Osteoblast (primary cell): ENCODE data around the gene OLA1. TPM values are rescaled to one million over a fixed set of nuclear protein-coding genes. Genes with fewer than 3 reads are reported as not detected.

ENCODE experiments used
- DNase-seq: peaks from one replicate; pipeline ENCODE4 v3.0.0; 2011; ENCODE audit warnings: low spot score, mixed read lengths; ENCODE audit not compliant: insufficient read length; ENCODE audit errors: missing footprints
- H2AFZ ChIP-seq: 2 replicates; pipeline ENCODE4 v1.6.0; 2011; ENCODE audit warnings: mild to moderate bottlenecking, low read length
- H3K27ac ChIP-seq: 2 replicates; pipeline ENCODE4 v1.5.1; 2011; ENCODE audit warnings: mild to moderate bottlenecking, low read depth, low read length, moderate library complexity
- H3K27me3 ChIP-seq: 2 replicates; pipeline ENCODE4 v1.6.0; 2012; ENCODE audit warnings: mild to moderate bottlenecking, control low read depth, inconsistent platforms, low read length, moderate library complexity; ENCODE audit not compliant: insufficient read depth
- H3K36me3 ChIP-seq: 2 replicates; pipeline ENCODE4 v1.5.1; 2011; ENCODE audit warnings: mild to moderate bottlenecking, low read length, control low read depth, moderate library complexity; ENCODE audit not compliant: insufficient read depth
- H3K4me1 ChIP-seq: 2 replicates; pipeline ENCODE4 v1.5.1; 2011; ENCODE audit warnings: mild to moderate bottlenecking, low read length, control low read depth, moderate library complexity; ENCODE audit not compliant: insufficient read depth
- H3K4me2 ChIP-seq: 2 replicates; pipeline ENCODE4 v1.6.0; 2011; ENCODE audit warnings: mild to moderate bottlenecking, low read length; ENCODE audit not compliant: insufficient read depth
- H3K4me3 ChIP-seq: fragments of 200-600 bp; sonication (generic); 3 replicates; pipeline ENCODE4 v1.5.1; 2012; ENCODE audit warnings: mild to moderate bottlenecking, low read length, inconsistent platforms; ENCODE audit not compliant: insufficient read depth
- H3K79me2 ChIP-seq: 2 replicates; pipeline ENCODE4 v1.6.0; 2012; ENCODE audit warnings: mild to moderate bottlenecking, low read length, control low read depth, inconsistent platforms; ENCODE audit not compliant: insufficient read depth
- H3K9me3 ChIP-seq: 2 replicates; pipeline ENCODE4 v1.5.1; 2011; ENCODE audit warnings: low read depth, low read length, control low read depth
- H4K20me1 ChIP-seq: 2 replicates; pipeline ENCODE4 v1.6.0; 2012; ENCODE audit warnings: mild to moderate bottlenecking, low read length, control low read depth; ENCODE audit not compliant: insufficient read depth
- CTCF ChIP-seq: IDR thresholded peaks from 2 replicates; pipeline ENCODE4 v1.5.1; 2011; ENCODE audit warnings: mild to moderate bottlenecking, low read depth, low read length, moderate library complexity; ENCODE audit errors: extremely low read depth
- total RNA-seq: library from RNA; depleted of rRNA; stranded (reverse); fragments of >200 nt; gene quantifications from 2 replicates; pipeline ENCODE4 v1.2.3, GENCODE V29; 2012

OLA1 gene
- total RNA-seq, 1 donor = 79.3 TPM

- H3K4me1 ChIP-seq = no peaks in the 10 kb centered on the region
- H3K4me3 ChIP-seq = no peak overlapping the region
- no peak overlapping the region for H3K27ac ChIP-seq
- H3K27me3 ChIP-seq = no peaks in the 10 kb centered on the region
- H3K4me2 ChIP-seq = no peak overlapping the region
- H3K9me3 ChIP-seq = no peaks in the 10 kb centered on the region
- DNase-seq = no peak
- TF ChIP-seq CTCF = no peak
- H4K20me1 ChIP-seq = no peaks in the 10 kb centered on the region
- H3K36me3 ChIP-seq = peaks cover 14% of the 10 kb centered on the region
- H2AFZ ChIP-seq = no peak overlapping the region
- peaks cover 41% of the 10 kb centered on the region for H3K79me2 ChIP-seq
Observed at GRCh38 chr2:174223388-174223787, 24.9 kb downstream of the OLA1 start.

GRCh38 chr2:174222154-174222553 is 26.2 kb downstream of the OLA1 start:
- DNase-seq = no peak
- no peak for TF ChIP-seq CTCF
- no peaks in the 10 kb centered on the region for H3K27me3 ChIP-seq
- H3K79me2 ChIP-seq = peaks cover 48% of the 10 kb centered on the region
- H3K27ac ChIP-seq = no peak overlapping the region
- H3K4me2 ChIP-seq = no peak overlapping the region
- H3K9me3 ChIP-seq = no peaks in the 10 kb centered on the region
- H3K36me3 ChIP-seq = peaks cover 14% of the 10 kb centered on the region
- H3K4me3 ChIP-seq = no peak overlapping the region
- H4K20me1 ChIP-seq = no peaks in the 10 kb centered on the region
- H2AFZ ChIP-seq = no peak overlapping the region
- H3K4me1 ChIP-seq = no peaks in the 10 kb centered on the region

- DNase-seq = no peak
- H3K27me3 ChIP-seq = no peaks in the 10 kb centered on the region
- H3K4me3 ChIP-seq = no peak overlapping the region
- no peaks in the 10 kb centered on the region for H4K20me1 ChIP-seq
- H3K9me3 ChIP-seq = no peaks in the 10 kb centered on the region
- H3K79me2 ChIP-seq = peaks cover 51% of the 10 kb centered on the region
- H3K27ac ChIP-seq = no peak overlapping the region
- H3K4me2 ChIP-seq = no peak overlapping the region
- H3K36me3 ChIP-seq = peaks cover 8% of the 10 kb centered on the region
- H3K4me1 ChIP-seq = no peaks in the 10 kb centered on the region
- no peak for TF ChIP-seq CTCF
- H2AFZ ChIP-seq = no peak overlapping the region
Observed at GRCh38 chr2:174219321-174219720, 29.0 kb downstream of the OLA1 start.

GRCh38 chr2:174218773-174219172 is 29.6 kb downstream of the OLA1 start:
- H3K4me3 ChIP-seq = no peak overlapping the region
- no peaks in the 10 kb centered on the region for H3K9me3 ChIP-seq
- H3K27ac ChIP-seq = no peak overlapping the region
- H2AFZ ChIP-seq = no peak overlapping the region
- DNase-seq = no peak
- H3K27me3 ChIP-seq = no peaks in the 10 kb centered on the region
- peaks cover 4% of the 10 kb centered on the region for H3K36me3 ChIP-seq
- H3K4me2 ChIP-seq = no peak overlapping the region
- peaks cover 47% of the 10 kb centered on the region for H3K79me2 ChIP-seq
- H3K4me1 ChIP-seq = no peaks in the 10 kb centered on the region
- H4K20me1 ChIP-seq = no peaks in the 10 kb centered on the region
- TF ChIP-seq CTCF = no peak
